HepG2 (cell line): ENCODE data around the gene PPP1R27. TPM values are rescaled to one million over a fixed set of nuclear protein-coding genes. Genes with fewer than 3 reads are reported as not detected.

Experiments
- ATAC-seq: fragments of 200-7000 bp; cut with Tn5 transposase; 3 replicates; pipeline ENCODE4 v1.9.1; 2020; ENCODE audit warnings: mild to moderate bottlenecking, moderate library complexity
- BruUV-seq: library from RNA; stranded (reverse); fragments of 400-500 nt; replicated peaks from 2 replicates; lab custom pipeline; 2021; lab: Mats Ljungman, UMichigan
- CTCF ChIA-PET: fragments of 300-600 bp; formaldehyde crosslinking; extraction: SDS; loops from one replicate; lab custom pipeline; 2021; ENCODE audit warnings: low total read pairs, inconsistent platforms, low intra/inter-chr PET ratio; lab: Yijun Ruan, JAX
- POLR2A ChIA-PET: fragments of 350-600 bp; sonication (Branson Sonifier 250); formaldehyde crosslinking; loops from one replicate; lab custom pipeline; 2020; ENCODE audit warnings: antibody characterized with exemption, inconsistent platforms; lab: Yijun Ruan, JAX
- DNase-seq: peaks from one replicate; pipeline ENCODE4 v3.0.0-alpha.2; 2015; ENCODE audit warnings: low spot score
- FAIRE-seq: peaks from 3 replicates; lab custom pipeline; 2011; peaks lifted over from hg19 to GRCh38; lab: Jason Lieb, UNC
- H2AFZ ChIP-seq: one replicate; pipeline ENCODE4 v1.6.1; 2011; ENCODE audit warnings: low read length, inconsistent platforms
- H3K27ac ChIP-seq: fragments of 300-600 bp; 3 replicates; pipeline ENCODE4 v1.8.0; 2011; ENCODE audit warnings: mixed run types, mild to moderate bottlenecking, mixed read lengths, low read length, inconsistent platforms; ENCODE audit not compliant: insufficient read depth; ENCODE audit errors: extremely low read length
- H3K27me3 ChIP-seq, 2 experiments: fragments of 200-600 bp in 1 of 2; 2 replicates in 1 of 2; 3 replicates in 1 of 2; pipeline versions ENCODE4 v1.6.0 to v1.8.0; 2011; ENCODE audit warnings: low read length in 2 of 2, mild to moderate bottlenecking in 2 of 2, moderate library complexity in 2 of 2, inconsistent platforms in 1 of 2; ENCODE audit not compliant: insufficient read depth in 2 of 2, control insufficient read depth in 1 of 2
- H3K36me3 ChIP-seq, 2 experiments: fragments of 200-600 bp in 1 of 2; replicated peaks in 1 of 2; 2 replicates in 1 of 2; 3 replicates in 1 of 2; pipeline versions ENCODE4 v1.5.1 to v1.8.0; 2011; ENCODE audit warnings: low read length in 2 of 2, inconsistent platforms in 1 of 2; ENCODE audit not compliant: insufficient read depth in 2 of 2, control insufficient read depth in 1 of 2
- H3K4me1 ChIP-seq: 2 replicates; pipeline ENCODE4 v1.5.1; 2012; ENCODE audit warnings: low read length, inconsistent platforms; ENCODE audit not compliant: insufficient read depth
- H3K4me2 ChIP-seq: 2 replicates; pipeline ENCODE4 v1.6.0; 2011; ENCODE audit warnings: low read depth, low read length, inconsistent platforms
- H3K4me3 ChIP-seq, 3 experiments: fragments of 200-600 bp in 1 of 3; sonication (generic), shearing (Covaris generic) in 1 of 3; replicated peaks in 1 of 3; 2 replicates each; pipeline ENCODE4 v1.5.1; 2011 to 2016; ENCODE audit warnings: low read length in 3 of 3, inconsistent platforms in 2 of 3, low read depth in 2 of 3, mild to moderate bottlenecking in 2 of 3, control low read depth in 1 of 3, mixed read lengths in 1 of 3; ENCODE audit not compliant: insufficient read depth in 1 of 3
- H3K79me2 ChIP-seq: one replicate; pipeline ENCODE4 v1.6.1; 2011; ENCODE audit warnings: low read length, inconsistent platforms; ENCODE audit not compliant: insufficient read depth
- H3K9ac ChIP-seq: 2 replicates; pipeline ENCODE4 v1.6.0; 2011; ENCODE audit warnings: mild to moderate bottlenecking, low read depth, low read length, inconsistent platforms; ENCODE audit not compliant: insufficient read depth
- H3K9me3 ChIP-seq: 2 replicates; pipeline ENCODE4 v1.5.1; 2012; ENCODE audit warnings: mild to moderate bottlenecking, low read length
- H4K20me1 ChIP-seq: 2 replicates; pipeline ENCODE4 v1.6.0; 2011; ENCODE audit warnings: inconsistent platforms, mild to moderate bottlenecking, low read length, moderate library complexity; ENCODE audit not compliant: insufficient read depth
- HMG20A ChIP-seq: IDR thresholded peaks from 2 replicates; pipeline ENCODE4 v1.6.1; 2016; ENCODE audit warnings: borderline replicate concordance
- HNF4G ChIP-seq, 2 experiments: sonication (generic) in 1 of 2; formaldehyde crosslinking in 1 of 2; IDR thresholded peaks; 2 replicates each; pipeline versions ENCODE4 v1.4.0 to v1.6.1; 2011 to 2020; ENCODE audit warnings: borderline replicate concordance in 2 of 2, low read depth in 2 of 2, mild to moderate bottlenecking in 2 of 2, low read length in 1 of 2, missing genetic modification reagents in 1 of 2, moderate library complexity in 1 of 2
- HNRNPUL1 ChIP-seq: fragments of 200-400 bp; formaldehyde crosslinking; IDR thresholded peaks from 2 replicates; pipeline ENCODE4 v1.6.1; 2017; ENCODE audit warnings: low read depth, mild to moderate bottlenecking, low read length, moderate library complexity
- KLF16 ChIP-seq, 2 experiments: sonication (generic) in 1 of 2; formaldehyde crosslinking in 1 of 2; IDR thresholded peaks; 2 replicates each; pipeline versions ENCODE4 v1.6.1 to v1.8.0; 2016 to 2023; ENCODE audit warnings: missing genetic modification reagents in 2 of 2, missing compliant biosample characterization in 1 of 2
- MXI1 ChIP-seq: IDR thresholded peaks from 3 replicates; pipeline ENCODE4 v1.6.1; 2012; ENCODE audit warnings: low read depth, low read length, inconsistent platforms, borderline replicate concordance
- NFKBIZ ChIP-seq: IDR thresholded peaks from 2 replicates; pipeline ENCODE4 v1.6.1; 2018; ENCODE audit warnings: missing genetic modification reagents, missing compliant biosample characterization
- PHF20 ChIP-seq: sonication (generic); formaldehyde crosslinking; IDR thresholded peaks from 2 replicates; pipeline ENCODE4 v1.5.0; 2020; ENCODE audit warnings: mild to moderate bottlenecking, missing genetic modification reagents
- POLR2A ChIP-seq, 2 experiments: IDR thresholded peaks; 2 replicates each; pipeline ENCODE4 v1.6.1; 2011; ENCODE audit warnings: low read depth in 2 of 2, low read length in 2 of 2, mild to moderate bottlenecking in 1 of 2, moderate library complexity in 1 of 2; ENCODE audit not compliant: insufficient read depth in 1 of 2
- RAD21 ChIP-seq: fragments of 450-650 bp; formaldehyde crosslinking; IDR thresholded peaks from 2 replicates; pipeline ENCODE4 v1.5.0; 2020; ENCODE audit warnings: mild to moderate bottlenecking
- TBX2 ChIP-seq: sonication (generic); formaldehyde crosslinking; IDR thresholded peaks from 2 replicates; pipeline ENCODE4 v1.5.0; 2020; ENCODE audit warnings: missing genetic modification reagents, mild to moderate bottlenecking, borderline replicate concordance
- ZNF333 ChIP-seq: sonication (generic); formaldehyde crosslinking; IDR thresholded peaks from 2 replicates; pipeline ENCODE4 v1.4.0; 2020; ENCODE audit warnings: mild to moderate bottlenecking, missing genetic modification reagents, borderline replicate concordance
- ZNF570 ChIP-seq: sonication (generic); formaldehyde crosslinking; IDR thresholded peaks from 2 replicates; pipeline ENCODE4 v1.4.0; 2020; ENCODE audit warnings: mild to moderate bottlenecking, missing genetic modification reagents, borderline replicate concordance
- ZNF747 ChIP-seq: sonication (generic); formaldehyde crosslinking; IDR thresholded peaks from 2 replicates; pipeline ENCODE4 v1.8.1; 2023; ENCODE audit warnings: missing genetic modification reagents, mild to moderate bottlenecking, borderline replicate concordance
- ZSCAN31 ChIP-seq: sonication (generic); formaldehyde crosslinking; IDR thresholded peaks from 2 replicates; pipeline ENCODE4 v1.5.0; 2020; ENCODE audit warnings: low read depth, mild to moderate bottlenecking, missing genetic modification reagents
- WGBS: methylation state at CpG from one replicate; pipeline ENCODE4 v1.1.6; 2017; ENCODE audit warnings: low lambda C conversion rate; 5-methylcytosine and 5-hydroxymethylcytosine counted together
- in situ Hi-C: cut with HindIII; loops from 2 replicates; pipeline ENCODE4 v1.10.0; 2017; ENCODE audit warnings: low pct_unique_long_range_greater_than_20kb; ENCODE audit not compliant: extremely low pct_ligation_motif_present
- intact Hi-C: fragments of 100-400 bp; cut with micrococcal nuclease; formaldehyde crosslinking; loops from one replicate; pipeline ENCODE4 v1.10.0; 2022; ENCODE audit not compliant: unreplicated experiment
- polyA plus RNA-seq, 8 experiments: library from polyadenylated mRNA; depleted of rRNA in 3 of 8; stranded (reverse) in 7 of 8; unstranded in 1 of 8; fragments of >200 nt; fragmentation: Illumina TruSeq in 4 of 8; extraction: Trizol in 4 of 8; gene quantifications; 2 replicates each; pipeline versions ENCODE4 v1.2.1 to v1.2.3, GENCODE V29; 2011 to 2016; ENCODE audit warnings: low read depth in 4 of 8, missing spikeins in 1 of 8, mixed read lengths in 1 of 8; ENCODE audit not compliant: insufficient read depth in 1 of 8
- total RNA-seq, 5 experiments: library from RNA; depleted of rRNA; stranded (reverse); fragments of >200 nt; fragmentation: Illumina TruSeq; extraction: Trizol; gene quantifications; 2 replicates each; pipeline ENCODE4 v1.2.3, GENCODE V29; 2016; ENCODE audit warnings: low read depth in 1 of 5
- TF ChIP-seq, protein P1 (sequence below): sonication (generic); formaldehyde crosslinking; IDR thresholded peaks from 2 replicates; pipeline ENCODE4 v1.4.0; 2020; ENCODE audit warnings: missing genetic modification reagents, borderline replicate concordance
- TF ChIP-seq, protein P2 (sequence below): sonication (generic); formaldehyde crosslinking; IDR thresholded peaks from 2 replicates; pipeline ENCODE4 v1.9.0; 2022; ENCODE audit warnings: missing genetic modification reagents, mild to moderate bottlenecking, borderline replicate concordance

The PPP1R27 gene
- total and polyA plus RNA-seq, 2 of the 13 experiments (the other 11 are each of a cell fraction or from before 2014, with no cell fraction given), result 0.17 to 1.00 TPM

DNA sequence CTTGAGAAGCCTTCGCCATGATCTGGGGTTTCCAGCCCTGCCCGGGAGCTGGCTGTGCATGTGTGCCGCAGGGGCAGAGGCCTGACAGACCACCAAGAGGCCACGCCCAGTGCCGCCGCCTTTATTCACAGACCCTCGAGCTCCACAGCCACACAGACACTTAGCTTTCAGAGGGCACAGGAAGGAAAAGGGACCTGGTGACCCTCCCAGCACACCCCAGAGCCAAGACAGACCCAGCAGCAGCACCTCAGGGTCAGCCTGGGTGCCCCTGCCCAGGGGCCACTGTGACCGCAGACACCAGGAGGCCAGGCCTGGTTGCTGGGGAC lies 12.6 kb downstream of the PPP1R27 start (continued):
- TF ChIP-seq ZNF747 (CRISPR knock-in tag) (no peak), POLR2A (IDR thresholded peaks at IDR 0.05; ENCODE audit: insufficient read depth in 1 of 2, low read depth in 2 of 2, low read length in 2 of 2) (no peak), ZNF570 (CRISPR knock-in tag) (no peak)

DNA sequence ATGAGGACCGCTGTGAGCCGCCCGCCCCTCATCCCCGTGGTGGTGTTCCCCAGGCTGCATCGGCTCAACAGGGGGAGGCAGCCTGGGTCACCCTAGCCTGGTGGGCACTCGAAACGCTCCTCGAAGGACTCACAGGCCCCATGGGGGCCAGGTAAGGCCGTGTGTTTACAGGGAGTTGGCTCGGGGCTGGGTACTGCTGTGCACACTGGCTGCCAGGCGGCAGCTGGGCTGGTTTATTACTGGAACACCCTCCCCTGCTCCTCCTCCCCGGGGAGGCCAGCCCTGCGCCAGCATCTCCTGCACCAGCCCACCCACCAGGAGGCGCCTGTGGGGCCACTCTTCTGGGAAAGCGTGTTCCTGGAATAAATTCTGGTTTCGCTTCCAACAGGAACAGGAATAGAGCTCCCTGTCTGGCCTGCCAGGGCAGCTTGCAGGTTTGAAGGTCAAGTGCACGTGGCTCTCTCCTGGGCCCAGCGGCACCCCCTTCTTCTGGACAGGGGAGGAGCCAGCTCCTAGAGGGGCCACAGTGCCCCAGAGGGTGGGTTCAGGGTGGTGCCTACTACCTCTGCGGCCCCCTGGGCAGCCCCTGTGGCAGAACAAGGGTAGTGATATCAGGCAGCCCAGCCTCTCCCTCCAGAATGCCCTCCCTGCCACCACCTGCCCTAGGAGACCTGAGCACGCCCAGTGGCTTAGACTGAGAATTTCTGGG lies 13.1 kb downstream of the PPP1R27 start:
- DNase-seq, result peak; percentile 84
- peaks cover 2 to 6% of the 10 kb centered on the region in 2 experiments; a peak in 2 of 5 replicates for H3K36me3 ChIP-seq
- peak overlapping the region; percentile 43 for H3K4me2 ChIP-seq
- peak; percentile 84 for ATAC-seq
- H3K4me1 ChIP-seq, result peaks cover 37% of the 10 kb centered on the region
- 27% methylated on average over 3 of the region's 20 CpGs for WGBS
- peak; percentile 88 for FAIRE-seq
- no peak overlapping the region; the same call in 1 of the 2 replicates for H3K9ac ChIP-seq
- peak overlapping the region in 1 of 3 experiments; percentile 40; a peak in 1 of 6 replicates for H3K4me3 ChIP-seq
- intact Hi-C loops, result loop anchor here (5.0 kb wide), 1 partner anchor 41 kb away; the partner anchor contains the start of gene P4HB
- CTCF ChIA-PET, result interaction anchor here (1.2 to 2.5 kb wide), 3 partner anchors 11 to 88 kb away, joined by 3 to 8 read pairs (median 3); partner anchors contain the start of gene MCRIP1
- no peaks in the 10 kb centered on the region for H3K9me3 ChIP-seq
- H3K27ac ChIP-seq, result peak overlapping the region; percentile 53
- no TSS peak for BruUV-seq
- H3K79me2 ChIP-seq, result no peaks in the 10 kb centered on the region
- in situ Hi-C loops, result no loop called here
- no peak overlapping the region for H2AFZ ChIP-seq
- no peaks in the 10 kb centered on the region; the same call in 1 of the 2 replicates for H4K20me1 ChIP-seq
- no peaks in the 10 kb centered on the region; a peak in 2 of 5 replicates for H3K27me3 ChIP-seq
- POLR2A ChIA-PET, result interaction anchor here (0.6 to 2.1 kb wide), 24 partner anchors 11 to 285 kb away, joined by 3 to 52 read pairs (median 5); partner anchors contain the start of genes ALYREF, ANAPC11, ARL16 and DCXR
- TF ChIP-seq ZSCAN31 (CRISPR knock-in tag) (0 out of 2 replicates have a peak, but pooled peaks have one; percentile 47), HNF4G (IDR thresholded peaks at IDR 0.05; ENCODE audit: borderline replicate concordance, low read depth, low read length) (peak; percentile 18; the same call in 1 of the 2 replicates), HNF4G (CRISPR knock-in tag; IDR thresholded peaks at IDR 0.05; ENCODE audit: borderline replicate concordance, low read depth) (no peak), NFKBIZ (0 out of 2 replicates have a peak, but pooled peaks have one; percentile 73), HMG20A (CRISPR knock-in tag) (peak; percentile 53; the same call in 1 of the 2 replicates), KLF16 (CRISPR knock-in tag; IDR thresholded peaks at IDR 0.05) (peak in 1 of 2 experiments; percentile 46; a peak in 1 of 4 replicates), PHF20 (CRISPR knock-in tag) (no peak; the same call in 1 of the 2 replicates), MXI1 (peak; percentile 61; the same call in 1 of the 3 replicates), TBX2 (CRISPR knock-in tag) (peak; percentile 74; the same call in 1 of the 2 replicates), HNRNPUL1 (no peak), RAD21 (CRISPR knock-in tag) (peak; percentile 91), ZNF333 (CRISPR knock-in tag) (no peak)
- TF ChIP-seq, protein P1, sequence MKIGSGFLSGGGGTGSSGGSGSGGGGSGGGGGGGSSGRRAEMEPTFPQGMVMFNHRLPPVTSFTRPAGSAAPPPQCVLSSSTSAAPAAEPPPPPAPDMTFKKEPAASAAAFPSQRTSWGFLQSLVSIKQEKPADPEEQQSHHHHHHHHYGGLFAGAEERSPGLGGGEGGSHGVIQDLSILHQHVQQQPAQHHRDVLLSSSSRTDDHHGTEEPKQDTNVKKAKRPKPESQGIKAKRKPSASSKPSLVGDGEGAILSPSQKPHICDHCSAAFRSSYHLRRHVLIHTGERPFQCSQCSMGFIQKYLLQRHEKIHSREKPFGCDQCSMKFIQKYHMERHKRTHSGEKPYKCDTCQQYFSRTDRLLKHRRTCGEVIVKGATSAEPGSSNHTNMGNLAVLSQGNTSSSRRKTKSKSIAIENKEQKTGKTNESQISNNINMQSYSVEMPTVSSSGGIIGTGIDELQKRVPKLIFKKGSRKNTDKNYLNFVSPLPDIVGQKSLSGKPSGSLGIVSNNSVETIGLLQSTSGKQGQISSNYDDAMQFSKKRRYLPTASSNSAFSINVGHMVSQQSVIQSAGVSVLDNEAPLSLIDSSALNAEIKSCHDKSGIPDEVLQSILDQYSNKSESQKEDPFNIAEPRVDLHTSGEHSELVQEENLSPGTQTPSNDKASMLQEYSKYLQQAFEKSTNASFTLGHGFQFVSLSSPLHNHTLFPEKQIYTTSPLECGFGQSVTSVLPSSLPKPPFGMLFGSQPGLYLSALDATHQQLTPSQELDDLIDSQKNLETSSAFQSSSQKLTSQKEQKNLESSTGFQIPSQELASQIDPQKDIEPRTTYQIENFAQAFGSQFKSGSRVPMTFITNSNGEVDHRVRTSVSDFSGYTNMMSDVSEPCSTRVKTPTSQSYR (CRISPR knock-in tag), result peak; percentile 25; the same call in 1 of the 2 replicates
- TF ChIP-seq, protein P2, sequence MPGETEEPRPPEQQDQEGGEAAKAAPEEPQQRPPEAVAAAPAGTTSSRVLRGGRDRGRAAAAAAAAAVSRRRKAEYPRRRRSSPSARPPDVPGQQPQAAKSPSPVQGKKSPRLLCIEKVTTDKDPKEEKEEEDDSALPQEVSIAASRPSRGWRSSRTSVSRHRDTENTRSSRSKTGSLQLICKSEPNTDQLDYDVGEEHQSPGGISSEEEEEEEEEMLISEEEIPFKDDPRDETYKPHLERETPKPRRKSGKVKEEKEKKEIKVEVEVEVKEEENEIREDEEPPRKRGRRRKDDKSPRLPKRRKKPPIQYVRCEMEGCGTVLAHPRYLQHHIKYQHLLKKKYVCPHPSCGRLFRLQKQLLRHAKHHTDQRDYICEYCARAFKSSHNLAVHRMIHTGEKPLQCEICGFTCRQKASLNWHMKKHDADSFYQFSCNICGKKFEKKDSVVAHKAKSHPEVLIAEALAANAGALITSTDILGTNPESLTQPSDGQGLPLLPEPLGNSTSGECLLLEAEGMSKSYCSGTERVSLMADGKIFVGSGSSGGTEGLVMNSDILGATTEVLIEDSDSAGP, result peak; percentile 82; the same call in 1 of the 2 replicates
